ENCODE data around the gene ANKDD1A.
A peak's percentile ranks its signal among the peaks of the same experiment; 100 is the strongest.

ANKDD1A gene

DNA sequence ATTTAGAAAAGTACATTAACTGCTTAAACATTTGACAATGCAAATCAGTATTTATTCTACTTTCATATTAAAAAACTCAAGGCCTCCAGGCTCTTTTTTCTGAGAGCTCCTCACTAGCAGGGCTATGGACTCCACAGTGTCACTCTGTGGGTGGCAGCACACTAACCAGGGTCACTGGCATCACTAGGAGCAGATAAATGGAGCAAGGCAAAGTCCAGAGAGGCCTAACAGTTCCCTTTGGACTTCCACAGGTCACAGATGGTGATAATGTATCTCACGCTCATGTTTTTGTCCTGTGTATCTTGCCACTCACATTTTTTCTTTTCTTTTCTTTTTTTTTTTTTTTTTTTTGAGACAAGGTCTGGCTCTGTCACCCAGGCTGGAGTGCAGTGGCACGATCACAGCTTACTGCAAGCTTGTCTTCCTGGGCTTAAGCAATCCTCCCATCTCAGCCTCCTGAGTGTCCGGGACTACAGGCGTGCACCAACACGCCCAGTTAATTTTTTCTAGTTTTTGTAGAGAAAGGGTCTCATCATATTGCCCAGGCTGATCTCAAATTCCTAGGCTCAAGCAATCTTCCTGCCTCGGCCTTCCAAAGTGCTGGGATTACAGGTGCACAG is 70.2 kb downstream of the ANKDD1A start:
- no peak for DNase-seq

DNA sequence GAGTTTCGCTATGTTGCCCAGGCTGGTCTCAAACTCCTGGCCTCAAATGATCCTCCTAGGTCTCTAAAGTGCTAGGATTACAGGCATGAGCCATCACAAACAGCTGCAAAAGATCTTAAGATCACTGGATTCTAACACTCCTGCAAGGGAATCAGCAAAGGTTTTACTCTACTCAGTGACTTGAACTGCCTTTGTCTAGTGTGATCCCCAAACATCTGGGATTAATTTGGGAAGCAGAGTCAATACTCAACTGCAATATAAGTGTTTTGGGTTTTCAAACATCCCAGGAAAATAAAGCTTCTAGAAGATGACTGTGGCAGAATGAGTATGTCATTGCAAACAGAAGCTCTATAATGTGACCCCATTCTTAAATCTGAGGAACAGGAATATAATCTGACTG is 70.8 kb downstream of the ANKDD1A start:
- DNase-seq: no peak

DNA sequence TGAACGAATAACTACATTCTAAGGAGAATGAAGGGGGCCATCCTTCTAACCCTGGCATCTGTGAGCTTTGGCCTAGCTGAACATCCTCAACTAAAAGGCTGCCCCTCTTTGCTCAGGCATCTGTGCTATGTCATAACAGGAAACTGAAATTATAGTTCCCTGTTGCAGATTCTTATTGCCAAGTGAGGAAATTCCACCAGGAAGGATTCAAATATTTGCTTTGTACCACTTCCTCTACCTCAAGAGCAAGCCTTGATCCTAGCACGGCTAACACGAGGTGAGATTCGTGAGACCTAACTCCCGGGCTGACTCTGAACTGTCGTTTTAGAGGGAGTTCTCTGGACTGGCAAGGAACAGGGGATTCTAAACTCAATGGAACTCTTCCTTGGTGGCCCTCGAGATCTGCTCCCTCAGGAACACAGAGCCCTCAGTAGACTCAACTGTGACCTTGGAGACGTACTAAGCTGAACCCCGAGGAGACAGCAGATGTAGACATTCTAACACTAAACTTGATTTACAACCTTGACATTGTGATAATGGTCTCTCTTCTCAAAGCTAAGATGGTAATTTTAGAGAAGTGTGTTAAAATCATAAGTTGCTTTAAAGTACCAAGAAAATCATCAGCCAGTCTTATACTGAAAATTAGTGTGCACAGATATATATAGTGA is 73.8 kb downstream of the ANKDD1A start:
- peak; percentile 82 for DNase-seq

DNA sequence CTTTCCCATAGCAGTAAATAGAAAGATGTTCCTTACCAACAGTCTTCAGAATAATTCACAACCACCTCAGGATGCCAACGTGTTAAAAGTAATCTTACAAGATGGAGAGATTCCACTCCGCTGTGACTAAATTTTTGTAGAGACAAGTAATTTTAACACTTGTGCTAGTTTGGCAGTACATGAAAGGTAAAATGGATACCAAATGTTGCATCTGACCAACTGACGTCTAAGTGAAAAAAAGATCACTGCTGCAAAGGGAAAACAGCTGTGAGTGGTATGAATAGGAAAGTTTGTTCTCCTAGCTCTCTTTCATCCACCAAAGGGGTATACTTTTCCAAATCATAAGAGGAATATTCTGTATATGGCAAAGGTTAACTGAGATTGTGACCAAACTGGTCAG is 75.4 kb downstream of the ANKDD1A start:
- no peak for DNase-seq

DNA sequence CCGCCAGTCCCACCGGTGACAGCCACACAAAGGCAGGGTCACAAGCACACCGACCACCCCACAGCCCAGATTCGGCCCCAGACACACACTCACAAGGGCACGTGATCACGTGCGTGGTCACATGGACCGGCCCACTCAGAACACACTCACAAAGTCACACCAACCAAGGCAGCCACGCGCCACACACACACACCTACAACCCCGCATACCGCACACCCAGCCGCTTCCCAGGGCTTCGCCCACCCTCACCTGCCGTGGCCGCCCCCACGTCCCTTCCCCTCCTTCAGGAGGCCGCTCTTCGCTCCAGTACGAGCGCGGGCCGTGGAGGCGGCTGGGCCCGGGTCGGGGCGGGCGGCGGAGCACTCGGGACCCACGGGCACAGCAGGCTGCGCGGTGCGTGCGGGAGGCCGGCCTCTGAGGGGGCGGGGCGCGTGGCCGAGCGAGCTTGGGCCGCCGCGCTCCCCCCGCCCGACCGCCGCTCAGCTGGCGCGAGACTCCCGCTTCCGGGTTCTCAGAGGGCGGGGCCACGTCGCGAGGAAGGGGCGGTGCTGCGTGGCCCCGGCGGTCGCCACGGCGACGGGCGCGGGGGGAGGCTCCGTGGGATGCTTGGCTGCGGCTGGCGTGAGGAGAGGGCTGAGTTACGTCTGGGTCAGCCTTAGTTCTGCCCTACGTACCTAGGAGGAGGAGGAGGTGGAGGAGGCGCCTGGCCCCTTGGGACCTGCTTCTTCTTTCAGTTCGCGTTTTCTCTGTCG is 77.9 kb downstream of the ANKDD1A start, which contains the start of gene SPG21:
TSS of gene SPG21 (minus strand) at position 499 of the 752 bp plus-strand sequence. CDS start 6,345 bp downstream, outside the sequence.
- peak; percentile 97 for DNase-seq

DNA sequence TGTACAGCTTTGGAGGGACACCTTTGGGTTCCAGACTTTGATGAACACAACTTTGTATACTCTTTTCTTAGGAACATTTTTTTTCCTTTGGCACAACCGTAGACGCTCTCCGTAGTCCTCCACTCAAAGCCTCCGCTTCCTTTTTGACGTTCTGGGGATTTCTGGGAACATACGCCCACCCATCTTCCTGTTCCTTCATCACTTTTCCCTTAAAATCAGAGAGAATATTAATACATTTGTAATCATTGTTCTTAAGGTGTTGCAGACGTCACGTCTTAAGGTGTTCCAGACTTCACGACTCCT is 78.4 kb downstream of the ANKDD1A start:
- DNase-seq: no peak

DNA sequence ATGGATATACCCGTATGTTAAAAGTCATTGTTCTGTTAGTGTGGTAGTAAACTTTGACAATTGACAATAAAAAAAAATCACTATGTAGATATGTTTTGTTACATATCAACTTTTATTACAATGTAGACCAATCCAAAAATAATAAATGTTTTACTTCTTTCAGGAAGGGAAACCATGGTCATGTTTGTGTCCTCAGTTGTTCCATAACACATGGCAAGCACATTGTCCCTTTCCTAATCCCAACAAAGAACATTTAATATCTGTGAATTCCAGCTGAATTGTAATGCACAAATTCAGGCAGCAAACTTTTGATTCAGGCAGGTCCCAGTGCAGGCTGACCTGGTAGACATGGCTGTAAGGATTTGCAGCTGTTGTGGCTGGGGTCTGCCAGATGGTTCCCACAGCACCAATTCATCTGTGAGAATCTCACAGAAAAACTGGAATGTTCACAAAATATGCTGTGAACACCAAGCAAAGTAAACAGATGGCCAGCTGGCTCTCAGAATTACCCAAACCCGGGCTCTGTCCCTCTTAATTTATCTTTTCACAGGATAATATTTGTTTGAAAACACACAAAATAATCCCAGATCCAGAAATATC is 79.9 kb downstream of the ANKDD1A start:
- no peak for DNase-seq

DNA sequence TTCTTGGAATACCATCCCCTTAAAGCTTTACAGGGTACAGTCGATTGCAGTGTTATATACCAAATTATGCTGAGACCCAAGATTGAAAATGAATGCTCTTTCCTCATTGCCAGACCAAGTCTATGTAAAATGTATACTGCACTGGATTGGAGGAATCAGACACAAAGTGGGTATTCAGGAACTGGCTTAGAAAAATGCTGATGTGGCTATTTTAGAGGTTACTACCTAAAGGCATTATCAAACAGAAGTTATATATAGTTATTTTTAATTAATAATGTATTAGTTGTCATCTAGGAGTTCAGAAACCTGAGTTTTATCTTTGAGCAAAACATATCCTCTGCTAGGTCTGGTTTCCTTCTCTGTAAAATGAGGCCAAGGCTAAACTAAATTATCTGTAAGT is 81.6 kb downstream of the ANKDD1A start:
- no peak for DNase-seq

DNA sequence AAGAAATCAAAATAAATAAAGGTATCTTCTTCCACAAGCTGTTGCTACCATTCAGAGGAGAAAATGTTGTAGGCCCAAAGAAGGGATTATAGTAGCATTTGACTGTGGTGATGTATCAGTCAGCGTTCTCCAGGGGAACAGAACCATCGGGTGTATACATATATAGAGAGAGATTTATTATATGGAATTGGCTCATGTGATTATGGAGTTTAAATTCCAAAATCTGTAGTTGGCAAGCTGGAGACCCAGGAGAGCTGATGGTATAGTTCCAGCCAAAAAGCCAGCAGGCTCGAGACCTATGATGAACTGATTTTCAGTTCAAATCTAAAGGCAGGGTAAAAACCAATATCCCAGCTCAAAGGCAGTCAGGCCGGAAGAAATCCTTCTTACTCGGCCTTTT is 85.4 kb downstream of the ANKDD1A start:
- no peak for DNase-seq

DNA sequence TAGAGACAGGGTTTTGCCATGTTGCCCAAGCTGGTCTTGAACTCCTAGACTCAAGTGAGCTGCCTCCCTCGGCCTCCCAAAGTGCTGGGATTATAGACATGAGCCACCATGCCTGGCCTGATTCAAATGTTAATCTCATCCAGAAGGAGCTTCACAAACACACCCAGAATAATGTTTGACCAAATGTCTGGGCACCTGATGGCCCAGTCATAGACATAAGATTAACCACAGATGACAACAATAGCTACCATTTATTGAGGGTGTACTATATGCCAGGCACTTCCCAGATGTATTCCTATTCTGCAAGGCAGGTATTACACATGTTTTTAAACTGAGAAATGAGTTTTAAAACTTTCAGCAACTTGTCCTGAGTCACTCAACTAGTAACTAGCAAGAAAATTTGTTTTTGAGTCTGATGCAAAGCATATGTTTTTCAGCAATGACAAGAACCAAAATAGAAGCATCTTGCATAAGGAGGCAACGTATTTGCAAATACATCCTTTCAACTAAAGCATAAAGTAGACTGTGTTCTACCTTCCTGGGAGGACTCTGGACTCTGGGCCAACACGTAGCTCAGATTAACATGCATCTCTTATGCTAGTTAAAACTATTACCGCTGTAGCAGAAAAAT is 86.2 kb downstream of the ANKDD1A start:
- DNase-seq: no peak

DNA sequence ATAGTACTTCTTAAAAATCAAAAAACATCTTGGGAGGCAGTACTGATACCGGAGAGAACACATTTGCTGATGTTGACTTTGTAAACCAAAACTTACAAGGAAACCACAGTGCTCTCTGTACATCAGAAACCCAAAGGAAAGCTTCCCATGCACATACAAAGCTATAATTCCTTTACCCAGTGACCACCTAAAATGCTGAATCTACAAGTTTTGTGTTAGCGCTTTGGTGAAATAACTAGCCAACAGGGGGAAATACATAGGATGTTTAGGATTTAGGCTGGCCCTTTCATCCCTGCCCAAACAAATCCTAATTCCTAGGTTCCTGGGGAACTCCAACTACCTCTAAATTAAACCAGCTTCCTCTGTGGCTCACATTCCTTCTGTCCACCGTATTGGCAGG is 93.3 kb downstream of the ANKDD1A start:
- no peak for DNase-seq

DNA sequence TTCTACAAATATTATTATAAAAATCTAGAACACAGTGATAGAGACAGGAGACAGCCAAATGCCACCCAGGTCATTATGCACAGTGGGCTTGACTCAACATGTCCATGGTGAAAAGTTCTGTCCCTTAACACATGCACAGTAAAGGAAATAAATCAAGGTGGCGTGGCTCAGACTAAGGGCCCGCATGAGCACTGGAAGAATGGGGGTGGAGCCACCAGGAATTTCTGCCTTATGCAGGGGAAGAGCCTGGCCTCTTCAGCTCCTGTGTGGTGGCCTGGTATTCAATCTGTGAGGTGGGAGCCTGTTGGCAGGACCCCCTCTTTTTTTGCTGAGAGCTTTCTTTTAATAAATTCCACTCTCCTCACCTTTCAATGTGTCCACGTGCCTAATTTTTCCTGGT is 95.2 kb downstream of the ANKDD1A start:
- no peak for DNase-seq
